Common myeloid progenitor, CD34-positive (primary cell): ENCODE data around the gene PCBD1.

Experiments used
- CTCF ChIA-PET: fragments of 350-600 bp; sonication (Branson Sonifier 250); formaldehyde crosslinking; loops from one replicate; lab custom pipeline; 2021; ENCODE audit warnings: antibody characterized with exemption; lab: Charles Lee
- POLR2A ChIA-PET: fragments of 350-600 bp; sonication (Branson Sonifier 250); formaldehyde crosslinking; loops from one replicate; lab custom pipeline; 2021; ENCODE audit warnings: antibody characterized with exemption; lab: Charles Lee
- DNase-seq, 3 donors: peaks; one replicate each; pipeline versions ENCODE4 v3.0.0 to v3.0.0-alpha.2; 2013
- H3K27ac ChIP-seq, 2 experiments: 1 replicate in 1 of 2; 2 replicates in 1 of 2; pipeline ENCODE4 v1.7.0; 2013; ENCODE audit warnings: inconsistent platforms in 2 of 2, low read length in 2 of 2, mild to moderate bottlenecking in 2 of 2, low read depth in 1 of 2, moderate library complexity in 1 of 2; ENCODE audit not compliant: severe bottlenecking in 2 of 2, insufficient read depth in 1 of 2, poor library complexity in 1 of 2
- H3K27me3 ChIP-seq, 5 experiments: replicated peaks in 2 of 5; 1 replicate in 3 of 5; 2 replicates in 2 of 5; pipeline versions ENCODE4 v1.6.1 to v1.7.0; 2013; ENCODE audit warnings: low read length in 4 of 5, mild to moderate bottlenecking in 2 of 5, moderate library complexity in 2 of 5, inconsistent platforms in 1 of 5; ENCODE audit not compliant: insufficient read depth in 5 of 5, control insufficient read depth in 4 of 5
- H3K36me3 ChIP-seq, 4 experiments: 1 replicate in 2 of 4; 2 replicates in 2 of 4; pipeline versions ENCODE4 v1.6.1 to v1.7.0; 2013; ENCODE audit warnings: low read length in 3 of 4, control low read depth in 1 of 4, mild to moderate bottlenecking in 1 of 4; ENCODE audit not compliant: control insufficient read depth in 4 of 4, insufficient read depth in 4 of 4
- H3K4me1 ChIP-seq, 4 experiments: 1 replicate in 3 of 4; 2 replicates in 1 of 4; pipeline versions ENCODE4 v1.6.1 to v1.7.1; 2013; ENCODE audit warnings: low read length in 3 of 4, mild to moderate bottlenecking in 3 of 4, control low read depth in 1 of 4, inconsistent platforms in 1 of 4, moderate library complexity in 1 of 4; ENCODE audit not compliant: control insufficient read depth in 4 of 4, insufficient read depth in 4 of 4; ENCODE audit errors: control extremely low read depth in 1 of 4
- H3K4me3 ChIP-seq, 7 experiments: 1 replicate in 4 of 7; 2 replicates in 3 of 7; pipeline versions ENCODE4 v1.5.1 to v1.7.0; 2013; ENCODE audit warnings: mild to moderate bottlenecking in 7 of 7, low read length in 6 of 7, moderate library complexity in 6 of 7, inconsistent platforms in 2 of 7, low read depth in 2 of 7, control low read depth in 1 of 7; ENCODE audit not compliant: insufficient read depth in 4 of 7, control insufficient read depth in 1 of 7; ENCODE audit errors: extremely low read depth in 1 of 7
- H3K9me3 ChIP-seq, 5 experiments: 1 replicate in 4 of 5; 2 replicates in 1 of 5; pipeline versions ENCODE4 v1.6.1 to v1.7.1; 2013; ENCODE audit warnings: low read length in 4 of 5, mild to moderate bottlenecking in 2 of 5, inconsistent platforms in 1 of 5, low read depth in 1 of 5, moderate library complexity in 1 of 5; ENCODE audit not compliant: control insufficient read depth in 4 of 5, insufficient read depth in 2 of 5; ENCODE audit errors: control extremely low read depth in 1 of 5
- WGBS: methylation state at CpG from one replicate; pipeline ENCODE4 v1.1.5; 2013; ENCODE audit not compliant: insufficient coverage; 5-methylcytosine and 5-hydroxymethylcytosine counted together

PCBD1 gene

GRCh38 chr10:70902661-70903261 lies 14.4 kb upstream of the PCBD1 start:
- ChIA-PET POLR2A (no interaction called here), CTCF (interaction anchor here (1.0 to 10.7 kb wide), 15 partner anchors 10 to 1221 kb away, joined by 3 to 57 read pairs (median 5); no protein-coding TSS in a partner anchor)
- 92% methylated on average over 4 of the region's 5 CpGs for WGBS

GRCh38 chr10:70901276-70901878 lies 13.0 kb upstream of the PCBD1 start:
- no peak overlapping the region for H3K4me3 ChIP-seq
- ChIA-PET POLR2A (no interaction called here), CTCF (interaction anchor here (0.8 to 10.7 kb wide), 4 partner anchors 14 to 367 kb away, joined by 3 to 57 read pairs (median 4); no protein-coding TSS in a partner anchor)
- no peaks in the 10 kb centered on the region for H3K9me3 ChIP-seq
- H3K4me1 ChIP-seq, result no peaks in the 10 kb centered on the region
- no peaks in the 10 kb centered on the region for H3K27me3 ChIP-seq
- no peak for DNase-seq
- 91% methylated on average over 12 of the region's 13 CpGs for WGBS
- no peak overlapping the region for H3K27ac ChIP-seq
- no peaks in the 10 kb centered on the region for H3K36me3 ChIP-seq

More at GRCh38 chr10:70902661-70903261, 14.4 kb upstream of the PCBD1 start:
- Histone ChIP-seq H3K27ac (no peak overlapping the region), H3K36me3 (no peaks in the 10 kb centered on the region), H3K9me3 (no peaks in the 10 kb centered on the region), H3K4me1 (no peaks in the 10 kb centered on the region), H3K27me3 (no peaks in the 10 kb centered on the region), H3K4me3 (no peak overlapping the region)
- no peak for DNase-seq

DNA sequence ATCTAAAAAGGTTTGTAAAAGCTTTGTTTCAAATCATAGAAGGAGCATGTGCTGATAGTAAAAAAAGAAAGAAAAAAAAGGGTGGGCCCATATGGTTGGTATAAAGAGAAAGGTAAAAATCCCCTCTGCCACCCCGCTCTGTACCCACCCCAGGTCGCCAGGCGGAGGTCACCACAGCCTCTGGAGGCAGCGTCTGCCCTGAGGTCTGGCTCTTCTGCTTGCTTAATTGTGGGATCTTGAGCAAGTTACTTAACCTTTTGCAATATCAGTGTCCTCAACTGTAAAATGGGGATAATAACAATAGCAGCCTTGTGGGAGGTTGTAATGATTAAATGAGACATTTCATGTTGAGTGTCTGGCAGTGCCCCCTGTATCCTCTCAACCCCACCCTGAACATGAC lies 10.7 kb upstream of the PCBD1 start:
- POLR2A ChIA-PET, result no interaction called here
- DNase-seq, result no peak
- Histone ChIP-seq H3K4me3 (no peak overlapping the region), H3K9me3 (no peaks in the 10 kb centered on the region), H3K27me3 (no peaks in the 10 kb centered on the region), H3K36me3 (no peaks in the 10 kb centered on the region), H3K27ac (no peak overlapping the region), H3K4me1 (no peaks in the 10 kb centered on the region)
- CTCF ChIA-PET, result interaction anchor here (1.9 kb wide), 1 partner anchor 386 kb away, joined by 7 read pairs; no protein-coding TSS in a partner anchor
- WGBS, result 100% methylated on average over 1 of the region's 4 CpGs

GRCh38 chr10:70898687-70899086 lies 10.3 kb upstream of the PCBD1 start:
- WGBS, result 100% methylated on average over 2 of the region's 3 CpGs
- CTCF ChIA-PET, result interaction anchor here (1.9 kb wide), 1 partner anchor 387 kb away, joined by 7 read pairs; no protein-coding TSS in a partner anchor

DNA sequence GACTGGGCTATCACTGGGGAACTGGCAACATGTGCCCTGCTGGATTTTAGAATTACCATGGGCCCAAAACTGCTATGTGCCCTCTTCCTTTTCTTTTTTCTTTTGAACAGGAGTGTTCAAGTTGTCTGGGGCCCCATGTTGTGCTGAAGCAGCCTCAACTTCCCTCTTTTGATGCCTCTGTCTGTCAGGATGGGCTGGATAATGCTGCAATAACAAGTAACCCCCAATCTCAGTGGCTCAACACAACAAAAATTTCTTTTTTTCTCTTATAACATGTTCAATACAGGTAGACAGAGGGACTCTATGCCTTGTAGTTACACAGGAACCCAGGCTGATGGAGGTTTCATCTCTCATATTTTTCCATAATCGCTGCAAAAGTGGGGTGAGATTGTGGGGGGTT lies 8.2 kb upstream of the PCBD1 start:
- POLR2A ChIA-PET, result no interaction called here
- H3K4me1 ChIP-seq, result peaks cover 0 to 4% (median 0%) of the 10 kb centered on the region in 4 experiments
- no peak for DNase-seq
- no peak overlapping the region for H3K27ac ChIP-seq
- no peaks in the 10 kb centered on the region for H3K36me3 ChIP-seq
- H3K9me3 ChIP-seq, result no peaks in the 10 kb centered on the region
- CTCF ChIA-PET, result interaction anchor here (2.0 kb wide), 1 partner anchor 16 kb away, joined by 5 read pairs; no protein-coding TSS in a partner anchor
- H3K27me3 ChIP-seq, result no peaks in the 10 kb centered on the region
- no peak overlapping the region for H3K4me3 ChIP-seq
- WGBS, result 83% methylated on average over 1 of the region's 1 CpG

More at GRCh38 chr10:70898687-70899086, 10.3 kb upstream of the PCBD1 start:
- Histone ChIP-seq H3K27me3 (no peaks in the 10 kb centered on the region), H3K9me3 (no peaks in the 10 kb centered on the region), H3K4me3 (no peak overlapping the region), H3K36me3 (no peaks in the 10 kb centered on the region), H3K27ac (no peak overlapping the region), H3K4me1 (no peaks in the 10 kb centered on the region)
- DNase-seq, result no peak
- POLR2A ChIA-PET, result interaction anchor here (0.6 kb wide), 1 partner anchor 342 kb away, joined by 3 read pairs; no protein-coding TSS in a partner anchor

- Histone ChIP-seq H3K27ac (no peak overlapping the region), H3K4me1 (peaks cover 0 to 4% (median 0%) of the 10 kb centered on the region in 4 experiments), H3K27me3 (no peaks in the 10 kb centered on the region), H3K4me3 (no peak overlapping the region), H3K9me3 (no peaks in the 10 kb centered on the region), H3K36me3 (no peaks in the 10 kb centered on the region)
- 100% methylated on average over 2 of the region's 2 CpGs for WGBS
- CTCF ChIA-PET, result interaction anchor here (0.8 to 1.2 kb wide), 2 partner anchors 9 to 391 kb away, joined by 3 read pairs; no protein-coding TSS in a partner anchor
- POLR2A ChIA-PET, result no interaction called here
- DNase-seq, result no peak
These were observed 6.1 kb upstream of the PCBD1 start for GRCh38 chr10:70894416-70894815.
